Measurements from ENCODE around the gene TMEM178B. TPM values are rescaled to one million over a fixed set of nuclear protein-coding genes. Genes with fewer than 3 reads are reported as not detected.

TMEM178B gene
- total RNA-seq, 4 donors from 2014 or later, result under 0.01 to 0.94 (median 0.35) TPM

GRCh38 chr7:141397236-141398163, 323.6 kb downstream of the TMEM178B start:
- no peak for TF ChIP-seq CTCF (IDR thresholded peaks at IDR 0.05; ENCODE audit: low read depth)

- TF ChIP-seq CTCF (IDR thresholded peaks at IDR 0.05; ENCODE audit: low read depth), result no peak
Observed at GRCh38 chr7:141400356-141400755, 326.5 kb downstream of the TMEM178B start.

GRCh38 chr7:141402277-141402996, 328.6 kb downstream of the TMEM178B start:
- no peak for TF ChIP-seq CTCF (IDR thresholded peaks at IDR 0.05; ENCODE audit: low read depth)

- TF ChIP-seq CTCF (IDR thresholded peaks at IDR 0.05; ENCODE audit: low read depth), result no peak
Observed at GRCh38 chr7:141406347-141406746, 332.5 kb downstream of the TMEM178B start.

GRCh38 chr7:141407893-141408292, 334.0 kb downstream of the TMEM178B start:
- no peak for TF ChIP-seq CTCF (IDR thresholded peaks at IDR 0.05; ENCODE audit: low read depth)

- TF ChIP-seq CTCF (IDR thresholded peaks at IDR 0.05; ENCODE audit: low read depth), result no peak
Observed at GRCh38 chr7:141408440-141408839, 334.6 kb downstream of the TMEM178B start.

- TF ChIP-seq CTCF (IDR thresholded peaks at IDR 0.05; ENCODE audit: low read depth), result no peak
Observed at GRCh38 chr7:141409219-141409618, 335.4 kb downstream of the TMEM178B start.

All from subcutaneous adipose tissue (tissue), 4 donors.